Ishikawa (cell line): ENCODE measurements around the gene RFFL.

Experiments
- CEBPB ChIP-seq: IDR thresholded peaks from 2 replicates; pipeline ENCODE4 v1.6.1; 2012
- CREB1 ChIP-seq: IDR thresholded peaks from 2 replicates; pipeline ENCODE4 v1.6.1; 2012; ENCODE audit warnings: low read depth
- EGR1 ChIP-seq: IDR thresholded peaks from 2 replicates; pipeline ENCODE4 v1.6.1; 2012
- EP300 ChIP-seq: IDR thresholded peaks from 2 replicates; pipeline ENCODE4 v1.6.1; 2012; ENCODE audit warnings: borderline replicate concordance
- FOXM1 ChIP-seq: IDR thresholded peaks from 2 replicates; pipeline ENCODE4 v1.6.1; 2012; ENCODE audit warnings: low read depth, borderline replicate concordance
- MAX ChIP-seq: IDR thresholded peaks from 2 replicates; pipeline ENCODE4 v1.6.1; 2012
- NFIC ChIP-seq: IDR thresholded peaks from 2 replicates; pipeline ENCODE4 v1.6.1; 2012
- RAD21 ChIP-seq: IDR thresholded peaks from 2 replicates; pipeline ENCODE4 v1.6.1; 2012; ENCODE audit warnings: low read depth
- REST ChIP-seq: IDR thresholded peaks from 2 replicates; pipeline ENCODE4 v1.6.1; 2012; ENCODE audit warnings: low read depth, mild to moderate bottlenecking
- TAF1 ChIP-seq: IDR thresholded peaks from 2 replicates; pipeline ENCODE4 v1.6.1; 2012; ENCODE audit warnings: low read depth, mild to moderate bottlenecking
- TCF12 ChIP-seq: IDR thresholded peaks from 2 replicates; pipeline ENCODE4 v1.6.1; 2012; ENCODE audit warnings: low read depth
- TEAD4 ChIP-seq: IDR thresholded peaks from 2 replicates; pipeline ENCODE4 v1.6.1; 2012
- USF1 ChIP-seq: IDR thresholded peaks from 2 replicates; pipeline ENCODE4 v1.6.1; 2012
- YY1 ChIP-seq: IDR thresholded peaks from 2 replicates; pipeline ENCODE4 v1.6.1; 2012; ENCODE audit warnings: low read depth
- ZBTB7A ChIP-seq: IDR thresholded peaks from 2 replicates; pipeline ENCODE4 v1.6.1; 2012; ENCODE audit warnings: low read depth

Gene RFFL

GRCh38 chr17:34961093-34961911, 102.2 kb downstream of the RFFL start, which contains the start of the genes CCT6B and ZNF830:
TSS of gene CCT6B (minus strand) at chr17:34961460. CDS start at chr17:34961393, 67 bp downstream.
TSS of gene ZNF830 (plus strand) at chr17:34961540. CDS start at chr17:34961567, 27 bp downstream.
- TF ChIP-seq FOXM1: no peak
- TF ChIP-seq ZBTB7A: no peak
- TF ChIP-seq TCF12: peak; percentile 43; the same call in 1 of the 2 replicates
- TF ChIP-seq CEBPB: no peak
- TF ChIP-seq MAX: peak; percentile 77
- TF ChIP-seq RAD21: no peak
- peak; percentile 89 for TF ChIP-seq CREB1
- no peak for TF ChIP-seq REST
- no peak; the same call in 1 of the 2 replicates for TF ChIP-seq TEAD4
- TF ChIP-seq EGR1: peak; percentile 53; the same call in 1 of the 2 replicates
- TF ChIP-seq TAF1: peak; percentile 94
- peak; percentile 17; the same call in 1 of the 2 replicates for TF ChIP-seq NFIC
- peak; percentile 95 for TF ChIP-seq YY1
- no peak for TF ChIP-seq EP300
- TF ChIP-seq USF1: no peak

GRCh38 chr17:34958438-34958837, 105.1 kb downstream of the RFFL start:
- TF ChIP-seq CREB1 (no peak), FOXM1 (no peak), RAD21 (no peak), EGR1 (no peak), ZBTB7A (no peak), NFIC (no peak), TAF1 (no peak), TCF12 (no peak), YY1 (no peak), MAX (no peak), REST (no peak), EP300 (no peak), CEBPB (no peak), TEAD4 (no peak)
